Amniotic epithelial cell (primary cell): ENCODE data around the gene GRK2.

Source experiments
- DNase-seq: peaks from one replicate; pipeline ENCODE4 v3.0.0-alpha.2; 2010; ENCODE audit warnings: low read depth

The GRK2 gene

GRCh38 chr11:67271205-67271540, 4.9 kb downstream of the GRK2 start:
- no peak for DNase-seq

- no peak for DNase-seq
Observed at GRCh38 chr11:67271541-67272284, 5.4 kb downstream of the GRK2 start.

GRCh38 chr11:67272327-67273259, 6.3 kb downstream of the GRK2 start:
- no peak for DNase-seq

- no peak for DNase-seq
Observed at GRCh38 chr11:67273260-67273990, 7.2 kb downstream of the GRK2 start.

GRCh38 chr11:67274768-67275605, 8.7 kb downstream of the GRK2 start:
- DNase-seq, result no peak

- no peak for DNase-seq
Observed at GRCh38 chr11:67275606-67276409, 9.5 kb downstream of the GRK2 start.

- no peak for DNase-seq
Observed at GRCh38 chr11:67276781-67277230, 10.5 kb downstream of the GRK2 start.

- peak; percentile 42 for DNase-seq
Observed at GRCh38 chr11:67277231-67277961, 11.1 kb downstream of the GRK2 start.

- no peak for DNase-seq
Observed at GRCh38 chr11:67278135-67278938, 12.1 kb downstream of the GRK2 start.

GRCh38 chr11:67278939-67279588, 12.8 kb downstream of the GRK2 start:
- DNase-seq, result no peak

- no peak for DNase-seq
Observed at GRCh38 chr11:67279589-67280340, 13.5 kb downstream of the GRK2 start.

GRCh38 chr11:67280341-67280787, 14.1 kb downstream of the GRK2 start:
- no peak for DNase-seq

GRCh38 chr11:67280788-67281551, 14.7 kb downstream of the GRK2 start:
- no peak for DNase-seq

GRCh38 chr11:67281552-67282150, 15.4 kb downstream of the GRK2 start:
- DNase-seq, result no peak

GRCh38 chr11:67282155-67282875, 16.0 kb downstream of the GRK2 start:
- no peak for DNase-seq

GRCh38 chr11:67282876-67283371, 16.7 kb downstream of the GRK2 start:
- DNase-seq, result no peak
